GM19397 (cell line): ENCODE results near the gene PTPRE.
A peak's percentile ranks its signal among the peaks of the same experiment; 100 is the strongest.

ENCODE experiments used
- ATAC-seq: cut with Tn5 transposase; IDR thresholded peaks from one replicate; pipeline ENCODE4 v1.9.1; 2021; ENCODE audit warnings: mild to moderate bottlenecking, moderate library complexity; ENCODE audit not compliant: unreplicated experiment

The PTPRE gene

GRCh38 chr10:128040096-128040495, 133.2 kb downstream of the PTPRE start:
- no peak for ATAC-seq

DNA sequence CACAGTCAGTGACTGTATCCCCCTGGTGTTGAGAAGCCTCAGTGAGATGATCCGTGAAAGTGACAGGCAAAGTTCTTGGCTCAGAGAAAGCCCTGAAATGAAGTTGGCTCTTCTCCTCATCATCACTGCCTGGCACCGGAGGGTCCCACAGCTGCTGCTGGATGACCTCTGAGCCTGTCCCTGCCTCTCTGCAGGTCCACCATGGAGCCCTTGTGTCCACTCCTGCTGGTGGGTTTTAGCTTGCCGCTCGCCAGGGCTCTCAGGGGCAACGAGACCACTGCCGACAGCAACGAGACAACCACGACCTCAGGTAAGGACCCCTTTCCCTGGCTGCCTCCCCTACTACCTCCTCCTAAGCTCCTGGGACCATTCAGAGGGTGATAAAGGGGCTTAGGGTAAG, 133.8 kb downstream of the PTPRE start:
- ATAC-seq: no peak

- no peak for ATAC-seq
Observed at GRCh38 chr10:128042131-128042610, 135.3 kb downstream of the PTPRE start.

DNA sequence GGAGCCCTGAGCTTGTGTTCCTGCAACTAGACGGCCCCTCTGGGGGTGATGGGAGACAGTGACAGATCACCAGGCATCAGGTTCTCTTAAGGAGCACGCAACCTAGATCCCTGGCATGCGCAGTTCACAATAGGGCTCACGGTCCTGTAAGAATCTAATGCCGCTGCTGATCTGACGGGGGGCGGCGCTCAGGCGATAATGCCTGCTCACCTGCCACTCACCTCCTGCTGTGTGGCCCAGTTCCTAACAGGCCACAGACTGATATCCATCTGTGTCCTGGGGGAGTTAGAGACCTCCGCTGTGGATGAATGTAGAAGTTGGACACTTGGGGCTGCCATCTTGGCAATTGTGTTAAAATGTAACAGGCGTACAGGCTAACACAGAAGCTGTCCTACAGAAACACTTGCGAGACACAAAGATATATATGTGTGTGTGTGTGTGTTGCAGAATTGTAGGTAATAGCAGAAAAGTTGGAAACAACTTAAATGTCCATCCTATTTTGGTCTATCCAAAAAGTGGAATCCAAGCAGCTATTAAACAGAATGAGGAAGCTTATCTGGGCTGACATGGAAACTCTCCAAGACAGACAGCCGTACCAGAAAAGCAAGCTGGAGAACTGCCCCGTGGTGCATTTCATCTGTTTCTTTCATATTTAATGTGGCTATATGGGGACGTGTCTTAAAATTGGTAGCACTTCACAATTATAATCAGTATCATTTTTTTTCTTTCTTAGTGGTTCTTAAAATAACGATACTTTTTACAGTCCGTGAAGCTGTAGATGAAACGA, 136.5 kb downstream of the PTPRE start:
- no peak for ATAC-seq

- no peak for ATAC-seq
Observed at GRCh38 chr10:128044186-128044585, 137.3 kb downstream of the PTPRE start.

DNA sequence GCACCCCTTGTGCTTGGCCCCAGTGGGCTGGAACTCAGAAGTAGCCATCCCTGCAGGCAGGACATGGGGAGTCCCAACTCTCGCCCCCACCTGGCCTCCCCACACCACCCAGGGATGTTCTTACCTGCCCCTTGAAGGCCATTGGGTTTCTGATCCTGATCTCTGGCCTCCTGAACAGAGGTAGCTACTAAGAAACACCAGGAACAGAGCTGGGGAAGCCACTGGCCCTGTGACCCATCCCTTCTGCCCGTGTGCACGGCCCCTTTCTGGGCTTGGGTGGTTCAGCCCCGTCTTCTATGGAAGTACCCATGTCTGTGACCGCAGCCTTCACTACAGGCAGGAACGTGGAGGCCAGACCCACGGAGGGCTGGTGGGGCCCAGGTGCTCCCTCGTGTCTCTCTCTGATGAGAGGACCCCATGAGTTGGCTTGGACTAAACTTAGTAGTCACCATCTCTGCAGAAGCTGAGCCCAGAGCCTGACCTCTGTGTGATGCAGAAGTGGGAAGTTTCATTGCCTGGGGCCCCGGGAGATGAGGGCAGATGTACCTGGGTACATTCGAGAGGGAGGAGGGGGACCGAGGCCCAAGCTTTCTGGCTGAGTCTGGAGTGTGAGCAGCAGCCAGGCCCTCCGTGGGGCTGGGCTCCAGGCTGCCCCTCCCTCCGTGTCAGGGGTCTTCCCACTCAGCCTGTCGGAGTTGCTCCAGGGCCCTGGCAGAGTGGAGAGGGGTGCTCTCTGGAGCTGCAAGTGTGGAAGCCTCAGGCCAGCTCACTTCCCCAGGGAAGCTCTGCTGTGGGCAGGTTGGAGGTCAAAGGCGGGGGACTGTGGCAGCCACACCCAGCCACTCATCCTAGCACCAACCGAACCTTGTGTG, 138.3 kb downstream of the PTPRE start:
- ATAC-seq: no peak

- no peak for ATAC-seq
Observed at GRCh38 chr10:128045833-128046120, 138.9 kb downstream of the PTPRE start.

DNA sequence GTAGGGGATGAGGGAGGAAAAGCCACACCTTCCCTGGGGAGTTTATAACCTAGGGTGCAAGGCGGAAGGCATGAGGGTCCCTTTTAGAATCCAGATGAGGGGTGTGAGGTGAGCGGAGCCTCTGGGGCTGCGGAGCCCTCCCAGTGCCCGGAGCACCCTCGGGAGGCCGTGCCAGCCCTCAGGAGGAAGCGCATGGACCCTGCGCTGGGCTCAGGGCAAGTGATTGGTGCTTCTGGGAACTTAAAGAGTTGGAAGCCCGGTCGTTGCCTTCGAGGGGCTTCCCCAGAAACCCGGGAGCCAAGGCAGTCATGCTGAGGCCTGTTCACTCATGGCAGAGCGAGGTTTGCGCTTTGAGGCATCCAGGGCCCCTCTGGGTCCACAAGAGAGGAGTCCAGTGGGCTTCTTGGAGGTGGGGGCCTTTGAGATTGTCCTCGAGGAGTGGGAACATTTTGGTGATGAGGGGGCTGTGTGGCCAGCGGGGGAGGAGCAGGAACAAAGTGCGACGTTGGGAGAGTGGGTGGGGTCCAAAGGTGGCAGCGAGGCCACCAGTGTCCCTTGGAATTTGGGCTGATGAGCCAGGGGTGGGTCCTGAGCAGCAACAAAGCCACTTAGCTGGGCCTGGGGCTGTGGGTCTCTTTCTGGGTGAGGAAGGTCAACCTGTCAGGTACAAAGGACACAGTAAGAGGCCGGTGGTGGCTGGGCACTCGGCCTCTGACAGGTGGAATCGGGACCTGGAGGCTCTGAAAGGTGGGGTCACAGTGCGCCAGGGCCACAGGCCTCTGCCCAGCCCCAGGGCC, 139.5 kb downstream of the PTPRE start:
- ATAC-seq: no peak

DNA sequence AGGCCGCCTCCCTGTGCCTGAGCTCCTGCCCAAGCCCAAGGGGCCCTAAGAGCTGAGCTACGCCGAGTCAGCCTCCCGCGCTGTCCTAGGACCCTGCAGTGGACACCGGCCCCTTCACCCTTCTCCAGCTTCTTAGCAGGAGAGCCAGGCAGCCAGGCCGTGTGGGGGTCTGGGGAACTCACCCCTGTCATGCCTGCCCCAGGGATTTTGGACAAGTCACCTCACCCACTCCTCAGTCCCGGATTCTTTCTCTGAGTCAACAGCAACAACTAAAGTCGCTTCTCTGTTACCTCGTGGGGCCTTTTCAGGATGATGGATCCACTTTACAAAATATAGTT, 140.0 kb downstream of the PTPRE start:
- ATAC-seq: no peak

- peak; percentile 99 for ATAC-seq
Observed at GRCh38 chr10:128047351-128047750, 140.4 kb downstream of the PTPRE start.

- ATAC-seq: peak; percentile 17
Observed at GRCh38 chr10:128047991-128048818, 141.3 kb downstream of the PTPRE start.

GRCh38 chr10:128048819-128049210, 141.9 kb downstream of the PTPRE start:
- no peak for ATAC-seq

DNA sequence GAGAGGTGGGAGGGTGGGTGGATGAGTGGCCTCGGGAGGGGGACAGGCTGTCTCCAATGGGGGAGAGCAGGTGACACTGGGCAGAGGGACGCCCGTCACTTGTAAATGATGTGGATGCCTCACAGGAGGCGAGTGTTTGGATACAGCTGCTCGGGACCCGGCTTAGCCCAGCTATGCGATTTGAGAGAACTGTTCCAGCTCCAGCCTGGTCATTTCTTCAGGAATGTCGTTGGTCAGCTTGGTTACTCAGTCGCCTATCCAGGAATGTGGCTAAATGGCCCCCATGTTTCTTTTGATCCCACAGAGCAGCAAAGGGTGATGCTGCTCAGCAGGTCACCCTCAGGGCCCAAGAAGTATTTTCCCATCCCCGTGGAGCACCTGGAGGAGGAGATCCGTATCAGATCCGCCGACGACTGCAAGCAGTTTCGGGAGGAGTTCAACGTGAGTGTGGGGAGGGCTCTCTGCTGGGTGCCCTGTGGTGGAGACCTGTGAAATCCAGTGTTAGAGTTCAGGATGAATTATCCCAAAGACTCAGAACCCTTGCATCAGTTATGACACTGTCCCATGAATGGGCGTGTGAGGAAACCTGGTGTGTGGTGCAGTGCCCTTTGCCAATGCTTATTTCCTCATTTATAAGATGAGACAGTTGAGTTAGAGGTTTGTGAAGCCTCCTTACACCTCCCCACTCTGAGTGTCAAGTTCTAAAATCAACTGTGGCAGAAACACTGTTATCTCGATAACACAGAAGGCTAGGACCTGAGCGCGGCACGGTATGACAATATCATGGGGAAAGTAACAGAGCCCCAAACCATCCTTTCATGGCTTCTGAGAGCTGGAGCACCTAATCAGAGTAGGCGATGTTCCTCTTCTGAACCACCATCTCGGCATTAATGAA, 142.6 kb downstream of the PTPRE start:
- ATAC-seq: no peak

DNA sequence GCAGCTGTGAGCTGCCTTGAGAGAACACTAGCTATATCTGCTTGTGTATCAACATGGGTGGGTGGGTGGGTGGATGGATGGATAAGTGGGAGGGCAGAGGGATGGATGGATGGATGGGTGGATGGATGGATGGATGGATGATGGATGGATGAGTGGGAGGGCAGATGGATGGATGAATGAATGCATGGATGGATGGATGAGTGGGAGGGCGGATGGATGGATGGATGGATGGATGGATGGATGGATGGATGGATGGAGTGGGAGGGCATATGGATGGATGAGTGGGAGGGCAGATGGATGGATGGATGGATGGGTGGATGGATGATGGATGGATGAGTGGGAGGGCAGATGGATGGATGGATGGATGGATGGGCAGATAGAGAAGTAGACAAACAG, 143.2 kb downstream of the PTPRE start:
- no peak for ATAC-seq

GRCh38 chr10:128050936-128051335, 144.0 kb downstream of the PTPRE start:
- ATAC-seq: no peak

GRCh38 chr10:128051548-128051947, 144.6 kb downstream of the PTPRE start:
- ATAC-seq: no peak

- no peak for ATAC-seq
Observed at GRCh38 chr10:128052696-128053095, 145.8 kb downstream of the PTPRE start.

- ATAC-seq: no peak
Observed at GRCh38 chr10:128053356-128053755, 146.5 kb downstream of the PTPRE start.

DNA sequence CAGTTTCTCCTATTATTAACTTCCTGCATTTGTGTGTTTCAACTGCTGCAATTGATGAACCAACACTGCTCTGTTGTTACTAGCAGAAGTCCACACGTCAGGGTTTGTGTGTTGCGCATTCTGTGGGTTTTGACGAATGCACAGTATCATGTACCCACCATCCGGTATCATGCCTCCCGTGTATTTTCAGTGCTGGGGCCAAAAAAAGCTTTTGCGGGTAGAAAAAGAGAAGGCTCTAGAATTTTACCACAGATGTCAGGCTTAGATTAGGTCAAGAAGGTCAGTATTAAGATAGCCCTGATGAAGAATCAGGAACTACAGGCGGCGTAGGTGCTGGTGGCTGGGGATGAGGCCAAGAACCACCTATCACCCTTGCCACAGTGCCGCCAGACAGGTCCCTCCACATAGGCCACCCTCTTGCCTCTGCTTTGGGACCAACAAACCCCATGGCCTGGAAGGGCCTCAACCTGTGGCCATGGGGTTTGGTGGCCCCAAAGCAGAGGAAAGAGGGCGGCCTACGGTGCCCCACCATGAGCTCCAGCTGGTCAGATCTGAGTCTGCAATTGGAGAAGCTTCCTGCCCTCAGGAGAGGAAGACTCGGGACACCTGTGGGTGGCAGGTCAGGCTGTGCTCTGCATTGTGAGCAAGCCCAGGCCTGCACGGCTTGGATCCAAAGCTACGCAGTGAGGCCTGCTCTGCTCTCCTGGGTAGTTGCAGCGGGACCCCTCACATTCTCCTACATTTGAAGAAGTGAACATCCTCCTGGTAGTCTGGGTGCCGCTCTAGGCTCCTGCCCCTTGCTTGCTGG, 147.5 kb downstream of the PTPRE start:
- ATAC-seq: no peak
